ENCODE results near the gene AKAP13.

AKAP13 gene

GRCh38 chr15:85749261-85750151 is 369.1 kb downstream of the AKAP13 start:
- DNase-seq = no peak

DNA sequence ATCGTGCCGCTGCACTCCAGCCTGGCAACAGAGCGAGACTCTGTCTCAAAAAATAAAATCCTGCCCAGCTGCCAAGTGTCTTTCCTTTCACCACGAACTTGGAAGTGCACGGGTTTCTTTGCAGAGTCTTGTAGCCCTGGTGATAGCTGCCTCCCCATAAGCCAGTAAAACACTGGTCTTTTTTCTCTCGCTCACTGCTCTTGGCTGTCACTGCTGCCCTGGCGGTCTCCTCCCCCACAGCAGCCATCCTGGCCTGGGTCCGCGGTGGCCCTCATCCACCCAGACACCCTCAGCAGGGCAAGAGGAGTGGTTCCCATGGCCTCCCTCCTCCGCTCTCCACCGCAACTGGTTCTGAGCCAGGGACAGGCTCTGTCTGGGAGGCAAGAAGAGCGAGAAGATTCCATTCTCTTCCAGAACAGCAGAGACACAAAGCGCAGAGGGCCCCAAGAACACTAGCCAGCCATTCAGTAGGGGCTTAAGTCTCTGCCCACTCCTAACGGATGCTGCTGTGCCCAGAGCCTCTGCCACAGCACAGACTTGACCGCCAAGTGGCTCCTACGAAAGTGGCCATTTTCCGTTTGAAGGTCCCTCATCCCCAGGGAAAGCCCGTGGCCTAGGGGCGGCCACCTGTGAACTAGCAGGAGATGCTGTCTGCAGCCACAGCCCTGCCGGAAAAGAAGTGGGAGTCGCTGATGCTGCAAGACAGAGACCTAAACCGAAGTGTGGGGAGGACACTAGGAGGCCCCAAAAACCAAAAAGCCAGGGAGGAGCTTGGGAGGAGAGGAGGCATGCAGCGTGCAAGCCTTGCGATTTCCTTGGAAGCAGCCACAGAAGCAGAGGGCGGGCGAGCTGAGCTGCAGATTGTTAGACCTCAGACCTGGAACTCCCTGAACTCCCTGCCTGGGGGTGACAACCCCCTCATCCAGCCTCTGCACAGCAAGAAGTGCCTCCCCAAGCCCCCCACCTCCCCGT is 370.2 kb downstream of the AKAP13 start:
- no peak for DNase-seq

GRCh38 chr15:85751291-85752123 is 371.1 kb downstream of the AKAP13 start:
- no peak for DNase-seq

DNA sequence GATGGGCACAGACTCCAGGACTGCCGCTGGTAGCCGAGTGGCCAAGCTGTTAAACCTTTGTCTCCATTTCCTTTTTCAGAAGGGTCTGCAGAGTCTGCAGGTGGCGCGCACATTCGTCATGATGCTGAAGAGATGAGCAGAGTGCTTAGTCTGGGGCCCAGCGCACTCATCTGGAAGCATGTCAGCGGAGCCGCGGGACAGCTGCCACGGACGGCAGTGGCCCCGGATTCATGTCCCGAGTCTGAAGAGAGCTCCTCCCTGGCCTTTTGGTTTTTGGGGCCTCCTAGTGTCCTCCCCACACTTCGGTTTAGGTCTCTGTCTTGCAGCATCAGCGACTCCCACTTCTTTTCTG is 371.7 kb downstream of the AKAP13 start:
- no peak for DNase-seq

- DNase-seq = no peak
These were observed 372.1 kb downstream of the AKAP13 start for GRCh38 chr15:85752491-85752961.

GRCh38 chr15:85753261-85753660 is 372.9 kb downstream of the AKAP13 start:
- DNase-seq = no peak

- DNase-seq = no peak
These were observed 373.5 kb downstream of the AKAP13 start for GRCh38 chr15:85753791-85754452.

GRCh38 chr15:85754989-85755388 is 374.6 kb downstream of the AKAP13 start:
- no peak for DNase-seq

- DNase-seq = no peak
These were observed 375.1 kb downstream of the AKAP13 start for GRCh38 chr15:85755471-85755870.

DNA sequence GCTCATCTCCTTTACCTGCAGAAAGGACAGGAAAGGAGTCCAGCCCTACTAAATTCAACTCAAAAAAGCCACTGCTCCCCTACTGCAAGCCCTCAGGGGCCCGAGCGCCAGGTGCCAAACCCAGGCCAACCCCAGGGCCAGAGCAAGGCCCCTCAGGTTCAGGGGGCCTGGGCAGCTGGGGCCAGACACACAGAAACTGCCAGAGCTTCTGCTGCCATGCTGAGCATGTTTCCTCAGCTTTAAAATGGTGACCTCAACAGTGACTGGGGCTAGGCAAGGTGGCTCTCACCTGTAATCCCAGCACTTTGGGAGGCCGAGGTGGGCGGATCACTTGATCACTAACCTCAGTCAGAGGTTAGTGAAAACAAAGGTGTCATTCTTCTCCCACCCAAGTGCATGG is 375.5 kb downstream of the AKAP13 start:
- DNase-seq = no peak

DNA sequence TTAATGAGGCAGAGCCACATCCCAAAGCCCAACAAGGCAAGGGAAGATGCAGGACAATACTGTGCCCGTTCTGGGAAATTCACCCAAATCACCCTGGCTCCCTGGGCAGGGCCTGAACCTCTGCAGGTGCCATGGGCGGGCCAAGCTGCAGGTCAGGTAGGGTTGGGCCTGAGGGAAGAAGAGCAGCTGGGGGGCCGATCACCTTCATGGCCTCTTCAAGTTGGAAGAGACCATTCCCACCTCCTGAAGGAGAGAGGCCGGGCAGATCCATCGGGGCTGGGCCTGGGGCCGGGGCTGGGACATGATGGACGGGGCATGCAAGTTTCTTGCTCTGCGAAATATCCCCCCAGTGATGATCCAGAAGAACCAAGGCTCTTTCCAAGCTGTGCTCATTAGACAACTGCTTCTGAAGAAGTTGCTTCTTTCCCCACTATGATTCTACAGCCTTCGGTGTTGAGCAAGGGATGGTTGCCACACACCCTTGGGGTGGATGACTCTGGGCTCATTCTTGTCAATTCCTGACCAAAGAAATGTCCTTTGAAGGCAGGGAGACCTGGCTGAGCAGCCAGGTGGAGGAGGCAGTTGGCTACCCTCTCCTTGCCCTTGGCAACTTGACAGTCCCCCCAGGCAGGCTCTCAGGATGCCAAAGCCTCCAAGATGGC is 376.1 kb downstream of the AKAP13 start:
- no peak for DNase-seq

DNA sequence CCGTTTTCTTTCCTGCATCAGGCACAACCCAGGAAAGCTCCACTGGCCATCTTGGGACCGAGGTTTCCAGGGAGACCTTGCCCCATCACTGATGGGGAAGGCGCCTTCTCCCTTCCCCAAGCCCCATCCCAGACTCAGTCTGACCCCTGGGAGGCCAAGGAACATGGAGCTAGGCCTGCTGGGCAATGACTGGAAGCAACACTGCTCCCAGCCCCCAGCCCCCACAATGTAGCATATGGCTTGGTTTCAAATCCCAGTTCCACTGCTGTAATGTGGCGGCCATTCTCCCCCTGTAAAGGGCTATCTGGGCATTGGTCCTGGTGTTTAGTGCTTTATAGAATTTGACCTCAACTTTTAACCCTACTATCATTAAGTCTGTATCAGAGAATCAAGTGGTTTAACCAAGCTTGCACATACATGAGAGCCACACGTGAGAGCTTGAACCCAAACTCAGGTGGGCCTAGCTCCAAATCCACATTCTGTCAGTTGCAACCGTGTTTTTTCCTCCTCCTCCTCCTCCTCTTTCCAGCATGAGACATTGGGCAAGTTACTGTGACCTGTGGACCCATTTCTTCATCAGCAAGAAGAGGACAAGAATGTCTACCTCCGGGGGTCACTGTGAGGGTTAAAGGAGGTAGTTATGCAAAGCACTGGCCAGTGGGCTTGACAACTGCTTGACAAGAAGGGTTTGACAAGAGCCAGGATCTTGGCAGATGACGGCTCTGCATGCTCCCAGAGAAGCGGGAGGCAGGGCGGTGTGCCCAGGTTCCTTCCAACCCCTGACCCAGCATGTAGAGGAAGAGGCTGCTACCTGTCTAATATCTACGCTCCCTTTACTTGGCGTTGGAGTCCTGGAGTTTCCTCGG is 376.9 kb downstream of the AKAP13 start:
- DNase-seq = no peak

DNA sequence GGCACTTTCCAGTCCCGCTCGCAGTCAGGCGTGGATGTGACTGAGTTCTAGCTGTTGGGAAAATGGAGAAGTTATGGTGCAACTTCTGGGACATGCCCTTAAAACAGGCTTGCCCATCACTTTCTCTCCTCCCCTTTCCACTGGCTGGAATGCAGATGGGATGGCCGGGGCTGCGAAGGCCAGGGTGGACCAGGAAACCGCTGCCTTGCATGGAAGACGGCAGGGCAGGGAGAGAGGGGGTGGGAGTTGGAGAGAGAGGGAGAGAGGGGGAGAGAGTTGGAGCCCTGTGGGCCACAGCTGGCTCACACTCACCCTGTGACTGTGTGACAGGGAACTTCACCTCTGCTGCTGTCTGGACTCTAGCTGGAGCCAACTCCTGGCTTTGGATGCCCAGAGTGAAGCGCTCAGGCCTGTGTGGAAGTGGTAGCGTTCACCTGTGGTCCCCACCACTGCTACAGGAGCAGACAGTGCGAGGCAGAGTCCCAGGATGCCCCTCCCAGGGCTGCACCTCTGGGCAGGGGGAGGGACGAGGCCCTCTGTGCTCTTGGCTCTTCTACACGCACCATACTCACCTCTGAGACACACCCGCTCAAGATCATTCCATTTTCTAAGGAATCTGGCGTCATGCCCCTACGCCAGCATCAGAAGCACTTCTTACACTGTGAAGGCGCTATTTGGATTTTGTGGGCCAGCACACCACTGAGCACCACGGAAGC is 377.7 kb downstream of the AKAP13 start:
- DNase-seq = no peak

DNA sequence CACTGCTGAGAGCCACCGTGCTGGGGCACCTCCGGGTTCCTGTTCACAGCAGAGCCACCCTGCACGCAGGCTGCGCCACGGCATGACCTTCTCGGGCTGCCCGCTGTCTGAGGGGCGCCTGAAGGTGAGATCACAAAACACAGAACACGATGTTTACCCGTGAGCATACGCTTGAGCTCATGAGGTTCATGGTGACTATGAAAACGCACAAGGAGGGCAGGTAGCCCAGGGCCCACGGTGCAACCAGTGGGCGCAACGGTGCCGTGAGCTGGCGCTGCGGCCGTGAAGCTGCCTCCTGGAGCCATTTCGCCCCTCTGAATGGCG is 378.2 kb downstream of the AKAP13 start:
- no peak for DNase-seq

- no peak for DNase-seq
These were observed 379.0 kb downstream of the AKAP13 start for GRCh38 chr15:85759376-85759775.

DNA sequence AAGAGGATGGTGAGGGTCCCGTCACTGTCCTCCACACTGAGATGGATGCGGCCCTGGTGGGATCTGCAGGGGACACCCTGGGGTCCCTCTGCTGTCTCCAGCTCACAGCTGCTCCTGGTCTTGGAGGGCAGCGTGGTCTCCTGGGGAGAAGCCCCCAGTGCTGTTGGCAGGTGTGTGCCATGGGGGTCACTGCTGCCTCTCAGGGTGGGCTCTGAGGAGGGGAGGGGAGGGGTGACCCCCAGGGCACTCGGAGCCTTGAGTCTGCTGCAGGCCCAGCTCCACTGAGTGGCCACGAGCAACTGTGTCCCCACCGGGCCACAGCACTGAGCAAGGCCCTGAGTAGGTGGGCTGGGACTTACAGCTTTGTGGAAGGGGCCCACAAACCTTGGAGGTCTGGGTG is 379.6 kb downstream of the AKAP13 start:
- no peak for DNase-seq

- no peak for DNase-seq
These were observed 380.3 kb downstream of the AKAP13 start for GRCh38 chr15:85760531-85761371.

- no peak for DNase-seq
These were observed 381.2 kb downstream of the AKAP13 start for GRCh38 chr15:85761635-85762034.

Data from activated effector memory CD4-positive, alpha-beta T cell treated with Interleukin-2 at 50 U/mL for 16 hours (primary cell).